Gastroesophageal sphincter (tissue), 4 donors: Measurements from ENCODE around the gene ATG4C. TPM values are rescaled to one million over a fixed set of nuclear protein-coding genes. Genes with fewer than 3 reads are reported as not detected.

Experiments used
- ATAC-seq: fragments of 150-250 bp; one replicate; pipeline ENCODE4 v1.9.1; 2016; ENCODE audit warnings: mild to moderate bottlenecking, moderate library complexity
- H3K27ac ChIP-seq, 4 donors: fragments of 200-600 bp; sonication (generic) in 3 of 4; 1 replicate in 3 of 4; 2 replicates in 1 of 4; pipeline ENCODE4 v1.5.1; 2016 to 2019
- H3K27me3 ChIP-seq: fragments of 200-600 bp; sonication (generic); one replicate; pipeline ENCODE4 v1.5.1; 2019
- H3K36me3 ChIP-seq, 2 donors: fragments of 200-600 bp; sonication (generic); one replicate each; pipeline ENCODE4 v1.5.1; 2019; ENCODE audit warnings: control low read depth in 1 of 2
- H3K4me1 ChIP-seq, 3 donors: fragments of 200-600 bp; sonication (generic); 1 replicate in 2 of 3; 2 replicates in 1 of 3; pipeline ENCODE4 v1.5.1; 2016 to 2019; ENCODE audit warnings: control low read depth in 2 of 3
- H3K4me3 ChIP-seq, 2 donors: fragments of 200-600 bp; sonication (generic); one replicate each; pipeline ENCODE4 v1.5.1; 2019; ENCODE audit warnings: mild to moderate bottlenecking in 1 of 2, moderate library complexity in 1 of 2
- H3K9me3 ChIP-seq, 3 donors: fragments of 200-600 bp; sonication (generic); one replicate each; pipeline ENCODE4 v1.5.1; 2017 to 2019; ENCODE audit warnings: control low read depth in 2 of 3
- EP300 ChIP-seq: sonication (generic); formaldehyde crosslinking; IDR thresholded peaks from one replicate; pipeline ENCODE4 v1.6.1; 2017; ENCODE audit warnings: antibody characterized with exemption, mild to moderate bottlenecking
- POLR2A ChIP-seq, 2 donors: fragments of 450-650 bp; IDR thresholded peaks; one replicate each; pipeline ENCODE4 v1.6.1; 2017; ENCODE audit warnings: antibody characterized with exemption in 2 of 2, mild to moderate bottlenecking in 2 of 2, moderate library complexity in 1 of 2
- POLR2AphosphoS5 ChIP-seq: sonication (generic); formaldehyde crosslinking; IDR thresholded peaks from one replicate; pipeline ENCODE4 v1.6.1; 2017; ENCODE audit warnings: antibody characterized with exemption
- WGBS, 2 donors: methylation state at CpG; one replicate each; pipeline ENCODE4 v1.1.5; 2018; ENCODE audit warnings: low coverage in 1 of 2; 5-methylcytosine and 5-hydroxymethylcytosine counted together
- total RNA-seq, 4 donors: library from RNA; depleted of rRNA; stranded (reverse); fragments of >200 nt; gene quantifications; one replicate each; pipeline ENCODE4 v1.1.0, GENCODE V29; 2016
- TF ChIP-seq, protein P1 (sequence below), 4 experiments: fragments of 200-600 bp in 2 of 4; fragments of 450-650 bp in 2 of 4; sonication (generic) in 1 of 4; IDR thresholded peaks; one replicate each; pipeline ENCODE4 v1.5.1; 2017 to 2019; ENCODE audit warnings: antibody characterized with exemption in 4 of 4, mild to moderate bottlenecking in 2 of 4, moderate library complexity in 2 of 4

ATG4C gene
- total RNA-seq, 4 donors from 2014 or later = 6.1 to 10.1 (median 8.7) TPM

DNA sequence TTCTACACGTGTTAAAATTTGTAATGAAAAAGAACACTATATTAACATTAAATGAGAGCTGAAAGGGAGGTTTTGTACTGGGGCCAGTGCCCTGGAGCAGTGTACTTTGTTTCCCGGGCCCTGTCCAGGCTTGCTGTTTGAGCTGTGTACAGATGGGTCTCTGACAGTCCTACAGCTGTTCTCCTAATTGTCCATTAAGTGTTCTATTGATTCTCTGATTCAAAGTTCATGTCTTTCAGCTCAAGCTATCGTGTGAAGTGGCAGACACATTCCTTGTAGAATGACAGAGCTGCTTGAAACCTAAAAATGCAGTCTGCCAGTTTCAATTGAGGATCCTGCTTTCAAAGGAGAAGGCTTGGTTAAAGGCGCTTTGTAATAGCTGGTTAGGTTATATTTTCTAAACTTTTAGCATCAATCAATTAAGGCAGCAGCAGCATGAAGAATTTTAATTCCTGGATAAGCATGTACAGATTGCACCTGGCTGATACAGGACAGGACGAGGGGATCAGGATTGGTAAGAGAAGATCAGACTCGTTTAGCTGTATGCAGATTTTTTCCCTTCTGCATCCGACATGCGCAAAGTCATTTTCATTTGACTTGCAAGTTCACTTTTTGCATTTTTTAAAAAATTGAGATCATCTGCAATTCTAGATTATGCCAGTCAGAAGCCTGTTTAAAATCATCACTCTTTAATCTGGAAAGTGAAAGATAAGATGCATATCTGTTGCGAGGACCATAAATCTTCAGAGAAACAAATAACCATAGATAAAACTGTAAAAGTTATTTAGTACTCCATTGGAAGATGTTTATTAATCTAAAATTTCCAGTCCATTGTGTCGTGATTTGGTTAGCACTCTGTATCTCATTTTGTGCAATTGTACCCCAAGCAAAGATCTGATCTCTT lies 98.5 kb downstream of the ATG4C start:
- WGBS, 2 donors = 61 to 64% methylated on average over 9 to 10 of the region's 10 CpGs

DNA sequence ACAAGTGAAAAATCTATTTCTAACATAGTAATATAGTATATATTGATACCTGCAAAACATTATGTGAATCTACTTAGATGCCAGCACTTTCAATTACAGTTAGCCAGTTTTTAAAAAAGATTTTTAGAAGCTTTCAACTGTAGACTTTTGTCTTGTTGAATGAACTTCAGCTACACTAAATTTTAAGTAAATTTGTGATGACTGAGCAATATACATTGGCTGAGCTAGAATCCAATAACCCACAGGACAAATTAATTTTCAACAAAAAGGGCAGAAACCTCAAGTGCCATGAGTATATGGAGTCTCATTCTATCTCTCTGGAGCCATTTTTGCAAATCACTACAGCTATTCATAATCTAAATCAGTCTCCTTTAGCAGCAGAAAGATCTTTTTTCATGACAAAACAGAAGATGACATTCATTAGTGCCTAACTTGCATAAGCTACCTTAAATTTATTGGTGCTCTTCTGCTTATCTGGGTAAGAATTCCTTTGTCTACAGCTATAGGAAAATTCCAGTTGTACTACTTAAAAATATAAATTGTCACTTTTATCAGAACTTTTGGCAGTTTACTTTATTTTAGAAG lies 100.3 kb downstream of the ATG4C start:
- peaks cover 0 to 11% (median 0%) of the 10 kb centered on the region in 3 donors for H3K9me3 ChIP-seq
- H3K27ac ChIP-seq = no peak overlapping the region
- H3K4me1 ChIP-seq = no peaks in the 10 kb centered on the region
- H3K4me3 ChIP-seq = no peak overlapping the region
- no peaks in the 10 kb centered on the region for H3K36me3 ChIP-seq
- no peak for ATAC-seq
- H3K27me3 ChIP-seq = peaks cover 14% of the 10 kb centered on the region
- TF ChIP-seq, protein P1, sequence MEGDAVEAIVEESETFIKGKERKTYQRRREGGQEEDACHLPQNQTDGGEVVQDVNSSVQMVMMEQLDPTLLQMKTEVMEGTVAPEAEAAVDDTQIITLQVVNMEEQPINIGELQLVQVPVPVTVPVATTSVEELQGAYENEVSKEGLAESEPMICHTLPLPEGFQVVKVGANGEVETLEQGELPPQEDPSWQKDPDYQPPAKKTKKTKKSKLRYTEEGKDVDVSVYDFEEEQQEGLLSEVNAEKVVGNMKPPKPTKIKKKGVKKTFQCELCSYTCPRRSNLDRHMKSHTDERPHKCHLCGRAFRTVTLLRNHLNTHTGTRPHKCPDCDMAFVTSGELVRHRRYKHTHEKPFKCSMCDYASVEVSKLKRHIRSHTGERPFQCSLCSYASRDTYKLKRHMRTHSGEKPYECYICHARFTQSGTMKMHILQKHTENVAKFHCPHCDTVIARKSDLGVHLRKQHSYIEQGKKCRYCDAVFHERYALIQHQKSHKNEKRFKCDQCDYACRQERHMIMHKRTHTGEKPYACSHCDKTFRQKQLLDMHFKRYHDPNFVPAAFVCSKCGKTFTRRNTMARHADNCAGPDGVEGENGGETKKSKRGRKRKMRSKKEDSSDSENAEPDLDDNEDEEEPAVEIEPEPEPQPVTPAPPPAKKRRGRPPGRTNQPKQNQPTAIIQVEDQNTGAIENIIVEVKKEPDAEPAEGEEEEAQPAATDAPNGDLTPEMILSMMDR (IDR thresholded peaks at IDR 0.05) = no peak
- TF ChIP-seq EP300 (no peak), POLR2AphosphoS5 (no peak), POLR2A (IDR thresholded peaks at IDR 0.05) (no peak)

More for the DNA sequence above, 98.5 kb downstream of the ATG4C start:
- no peak for ATAC-seq
- no peaks in the 10 kb centered on the region for H3K36me3 ChIP-seq
- peaks cover 12% of the 10 kb centered on the region for H3K27me3 ChIP-seq
- no peak overlapping the region for H3K4me3 ChIP-seq
- TF ChIP-seq POLR2A (IDR thresholded peaks at IDR 0.05) (no peak), EP300 (no peak), POLR2AphosphoS5 (no peak)
- TF ChIP-seq, protein P1 (IDR thresholded peaks at IDR 0.05) = no peak
- no peak overlapping the region for H3K27ac ChIP-seq
- H3K4me1 ChIP-seq = no peaks in the 10 kb centered on the region
- H3K9me3 ChIP-seq = peaks cover 0 to 11% (median 0%) of the 10 kb centered on the region in 3 donors

DNA sequence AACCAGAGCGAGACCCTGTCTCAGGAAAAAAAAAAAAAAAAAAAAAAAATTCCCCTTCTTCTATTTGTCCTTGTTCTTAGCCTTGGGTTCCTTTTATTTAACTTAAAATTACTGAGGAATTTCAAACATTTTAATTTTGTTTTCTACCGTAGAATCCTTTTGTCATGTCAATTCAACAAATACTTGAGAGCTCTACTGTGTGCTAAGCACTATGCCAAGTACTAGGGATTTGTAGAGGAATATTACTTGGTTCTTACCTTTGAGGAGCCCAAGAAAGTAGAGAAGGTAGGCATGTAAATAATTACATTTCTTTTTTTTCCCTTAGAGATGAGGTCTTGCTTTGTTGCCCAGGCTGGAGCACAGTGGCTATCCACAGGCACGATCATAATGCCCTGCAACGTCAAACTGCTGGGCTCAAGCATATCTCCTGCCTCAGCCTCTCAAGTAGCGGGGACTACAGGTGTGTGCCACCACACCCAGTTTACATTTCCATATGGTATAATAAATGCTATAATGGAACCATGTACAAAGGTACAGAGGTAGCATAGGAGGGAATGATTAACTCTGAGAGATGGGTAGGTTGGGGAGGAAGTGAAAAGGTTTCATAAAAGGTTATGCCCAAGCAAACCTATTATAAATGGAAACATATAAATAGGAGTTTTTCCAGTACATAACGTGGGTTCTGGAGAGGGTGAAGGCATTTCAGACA lies 104.0 kb downstream of the ATG4C start:
- Histone ChIP-seq H3K4me1 (no peaks in the 10 kb centered on the region), H3K4me3 (no peak overlapping the region), H3K27ac (no peak overlapping the region), H3K27me3 (peaks cover 10% of the 10 kb centered on the region), H3K9me3 (no peaks in the 10 kb centered on the region), H3K36me3 (no peaks in the 10 kb centered on the region)
- no peak for TF ChIP-seq POLR2AphosphoS5
- no peak for TF ChIP-seq POLR2A (IDR thresholded peaks at IDR 0.05)
- TF ChIP-seq EP300 = no peak
- TF ChIP-seq, protein P1 (IDR thresholded peaks at IDR 0.05) = no peak
- WGBS, 2 donors = 79 to 81% methylated on average over 5 to 6 of the region's 6 CpGs
- ATAC-seq = no peak

DNA sequence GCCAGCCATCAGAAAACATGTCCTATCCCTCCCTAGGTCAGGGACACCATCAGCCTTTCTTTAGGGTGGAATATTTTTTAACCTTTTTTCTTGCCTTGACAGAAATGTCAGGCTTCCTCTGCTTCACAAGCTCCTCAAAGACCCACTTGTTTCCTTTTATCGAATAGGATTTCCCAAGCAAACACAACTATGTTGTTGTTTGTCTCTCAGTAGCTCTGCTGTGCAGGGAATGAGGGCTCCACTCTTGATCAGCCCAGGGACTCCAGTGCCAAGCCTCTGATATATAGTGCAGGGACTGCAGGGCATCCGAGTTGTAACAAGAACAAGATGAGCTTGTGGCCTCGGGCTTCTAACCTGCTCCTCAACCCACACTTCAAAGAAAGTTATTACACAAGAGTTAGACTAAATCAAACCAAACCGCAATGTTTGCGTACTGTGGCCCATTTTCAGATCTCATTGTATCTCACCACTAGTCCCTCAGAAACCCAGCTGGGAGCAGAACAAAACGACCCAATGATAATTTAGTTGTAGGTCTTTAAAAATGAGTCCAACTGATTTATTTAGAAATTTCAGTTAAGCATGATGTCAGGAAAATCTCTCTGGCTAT lies 108.1 kb downstream of the ATG4C start:
- Histone ChIP-seq H3K27me3 (peaks cover 3% of the 10 kb centered on the region), H3K36me3 (no peaks in the 10 kb centered on the region), H3K27ac (no peak overlapping the region), H3K4me1 (no peaks in the 10 kb centered on the region), H3K9me3 (no peaks in the 10 kb centered on the region), H3K4me3 (no peak overlapping the region)
- 63 to 84% methylated on average over 4 of the region's 6 CpGs for WGBS, 2 donors
- TF ChIP-seq, protein P1 (IDR thresholded peaks at IDR 0.05) = no peak
- TF ChIP-seq POLR2AphosphoS5 = no peak
- TF ChIP-seq EP300 = no peak
- no peak for TF ChIP-seq POLR2A (IDR thresholded peaks at IDR 0.05)
- ATAC-seq = no peak
